GM12872 (cell line): ENCODE results near the gene TBC1D22A.

Source experiments
- CTCF ChIP-seq: IDR thresholded peaks from 3 replicates; pipeline ENCODE4 v1.5.1; 2011; ENCODE audit warnings: low read depth, mild to moderate bottlenecking, low read length, moderate library complexity; ENCODE audit not compliant: insufficient read depth

TBC1D22A gene

GRCh38 chr22:47053013-47053725 is 290.7 kb downstream of the TBC1D22A start:
- no peak for TF ChIP-seq CTCF

- TF ChIP-seq CTCF, result no peak
Observed at GRCh38 chr22:47053726-47054141, 291.3 kb downstream of the TBC1D22A start.

GRCh38 chr22:47054231-47055072 is 292.0 kb downstream of the TBC1D22A start:
- TF ChIP-seq CTCF, result no peak

GRCh38 chr22:47055073-47055355 is 292.6 kb downstream of the TBC1D22A start:
- TF ChIP-seq CTCF, result no peak

GRCh38 chr22:47055461-47055860 is 293.0 kb downstream of the TBC1D22A start:
- TF ChIP-seq CTCF, result no peak

GRCh38 chr22:47055921-47056320 is 293.5 kb downstream of the TBC1D22A start:
- no peak for TF ChIP-seq CTCF

GRCh38 chr22:47056361-47056760 is 293.9 kb downstream of the TBC1D22A start:
- TF ChIP-seq CTCF, result no peak
